HG03097 (cell line): Measurements from ENCODE around the gene BRD3.

Source experiments
- ATAC-seq: cut with Tn5 transposase; IDR thresholded peaks from one replicate; pipeline ENCODE4 v1.9.1; 2021; ENCODE audit not compliant: unreplicated experiment, low FRiP score

The BRD3 gene

GRCh38 chr9:134040176-134040565 is 27.7 kb downstream of the BRD3 start:
- ATAC-seq: no peak

- ATAC-seq: no peak
Observed at GRCh38 chr9:134039386-134040175, 28.2 kb downstream of the BRD3 start.

DNA sequence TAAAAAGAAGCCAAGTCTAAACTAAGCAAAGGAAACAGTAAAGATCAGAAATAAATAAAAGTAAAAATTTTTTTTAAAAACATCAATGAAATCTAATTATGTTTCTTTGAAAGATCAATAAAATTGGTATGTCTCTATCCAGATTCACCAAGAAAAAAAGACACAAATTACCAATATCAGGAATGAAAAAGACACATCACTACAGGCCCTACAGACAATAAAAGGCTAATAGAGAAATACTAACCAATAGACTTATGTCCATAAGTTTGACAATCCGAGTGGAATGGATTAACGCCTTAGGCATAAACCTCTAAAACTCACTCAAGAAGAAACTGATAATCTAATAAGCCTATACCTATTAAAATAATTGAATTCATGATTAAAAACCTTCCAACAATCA is 30.2 kb downstream of the BRD3 start:
- ATAC-seq: no peak

GRCh38 chr9:134036130-134036529 is 31.7 kb downstream of the BRD3 start:
- ATAC-seq: no peak

DNA sequence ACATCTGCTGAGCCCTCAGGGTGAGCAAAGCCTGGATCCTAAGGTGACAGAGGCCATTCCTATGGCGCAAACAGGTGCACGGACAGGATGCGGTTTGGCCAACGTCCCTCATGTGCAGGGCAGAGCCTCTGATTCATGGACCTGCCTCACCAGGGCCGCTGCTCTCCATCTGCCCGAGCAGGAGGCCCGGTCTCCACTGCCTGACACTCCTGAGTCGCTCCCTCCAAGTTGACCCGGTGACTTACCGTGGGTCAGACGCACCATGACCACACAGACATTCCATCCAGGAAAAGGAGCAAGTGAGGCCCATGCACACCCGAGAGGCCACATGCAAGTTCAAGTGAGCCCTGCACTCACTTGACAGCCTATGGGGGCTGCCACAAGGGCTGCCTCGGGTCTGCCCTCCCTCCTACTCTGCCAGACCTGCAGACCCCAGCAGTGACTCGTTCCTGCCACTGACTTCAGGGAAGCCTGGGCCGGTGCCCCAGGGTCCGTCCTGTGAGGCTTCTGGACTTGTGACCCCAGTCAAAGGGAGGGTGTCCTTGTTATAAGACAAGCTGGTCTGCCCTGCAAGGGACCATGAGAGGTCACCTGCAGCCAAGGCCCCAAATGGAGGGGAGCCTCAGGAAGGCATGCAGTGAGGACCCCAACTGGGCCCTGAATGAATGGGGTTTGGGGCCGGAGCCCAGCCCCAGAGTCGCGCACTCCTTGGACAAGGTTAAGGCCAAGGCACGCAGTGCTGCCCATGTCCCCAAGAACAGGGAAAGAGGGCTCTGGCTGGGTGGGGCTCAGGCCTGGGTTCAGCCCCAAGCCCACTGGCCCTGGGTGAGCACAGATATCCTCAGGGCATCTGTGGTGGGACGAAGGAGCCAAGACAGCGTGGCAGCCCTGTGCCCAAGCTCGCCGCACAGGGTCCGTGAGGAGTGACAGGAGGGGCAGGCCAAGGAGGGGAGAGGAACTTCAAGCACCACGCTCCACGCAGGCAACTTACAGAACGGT is 32.5 kb downstream of the BRD3 start:
- no peak for ATAC-seq

DNA sequence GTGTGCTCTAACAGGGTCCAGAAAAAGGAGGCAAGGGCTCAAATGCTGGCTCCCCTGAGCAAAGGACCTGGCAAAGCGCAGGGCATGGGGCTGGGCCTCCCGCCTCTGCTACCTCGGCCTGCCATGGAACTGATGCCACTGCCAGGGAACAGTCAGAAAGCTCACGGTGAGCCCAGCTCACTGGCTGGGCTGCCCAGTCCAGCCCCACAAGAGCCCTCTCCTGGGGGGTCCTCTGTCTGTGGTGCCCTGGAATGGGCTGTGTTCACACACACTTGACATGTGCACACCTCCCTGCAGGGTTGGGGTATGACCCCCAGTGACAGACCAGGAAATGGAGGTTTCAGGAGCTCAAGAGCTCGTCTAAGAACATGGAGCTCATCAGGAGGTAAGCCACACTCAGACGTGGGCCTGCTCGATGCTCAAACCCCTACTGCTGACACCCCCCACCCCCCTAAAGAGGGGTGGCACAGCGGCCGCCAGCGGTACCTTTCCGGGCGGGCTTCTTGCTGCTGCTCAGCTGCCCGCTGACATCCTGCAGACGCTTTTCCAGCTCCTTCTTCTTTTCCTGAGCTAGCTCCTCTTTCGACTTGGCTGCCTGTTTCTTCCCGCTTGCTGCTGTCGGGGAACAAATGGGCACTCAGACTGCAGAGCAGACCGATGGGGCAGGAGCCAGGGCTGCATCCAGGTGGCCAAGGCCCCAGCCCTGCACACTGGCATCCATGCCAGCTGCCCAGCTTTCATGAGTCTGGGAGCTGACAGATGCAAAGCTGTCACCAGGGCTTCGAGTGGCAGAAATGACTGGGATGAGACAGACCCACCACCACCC is 33.4 kb downstream of the BRD3 start:
- no peak for ATAC-seq

DNA sequence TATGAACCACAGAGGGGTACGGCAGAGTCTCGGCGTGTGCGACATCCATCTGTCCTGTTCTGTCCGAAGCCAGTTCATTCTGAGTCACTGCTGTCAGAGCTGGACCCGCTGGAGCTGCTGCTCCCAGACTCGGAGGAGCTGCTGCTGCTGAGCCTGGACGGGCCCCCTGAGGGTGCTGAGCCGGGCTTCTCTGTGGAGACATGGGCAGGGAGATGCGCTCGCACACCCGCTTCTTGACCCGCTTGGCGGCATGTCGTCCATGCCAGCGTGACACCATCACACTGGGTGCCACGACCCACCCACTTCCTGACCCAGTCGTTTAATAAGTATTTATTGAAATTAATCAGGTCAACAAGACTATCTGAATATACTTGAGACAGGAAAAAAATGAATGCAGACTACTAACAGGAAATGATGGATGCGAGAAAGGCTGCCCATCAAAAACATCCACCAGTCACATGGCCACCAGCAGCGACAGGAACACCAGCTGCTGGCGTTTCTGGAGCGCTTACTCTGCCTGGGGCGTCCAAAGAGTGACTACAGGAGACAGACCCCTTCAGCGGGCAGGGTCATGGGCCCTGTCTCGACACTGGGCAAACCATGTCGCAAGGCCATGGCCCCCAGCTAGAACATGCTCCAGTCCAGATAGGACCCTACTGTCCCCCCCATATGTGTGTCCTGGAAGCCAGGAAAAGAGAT is 34.2 kb downstream of the BRD3 start:
- ATAC-seq: no peak

GRCh38 chr9:134032456-134033222 is 35.2 kb downstream of the BRD3 start:
- no peak for ATAC-seq

- no peak for ATAC-seq
Observed at GRCh38 chr9:134031783-134032182, 36.0 kb downstream of the BRD3 start.

- ATAC-seq: no peak
Observed at GRCh38 chr9:134030821-134031470, 36.9 kb downstream of the BRD3 start.

DNA sequence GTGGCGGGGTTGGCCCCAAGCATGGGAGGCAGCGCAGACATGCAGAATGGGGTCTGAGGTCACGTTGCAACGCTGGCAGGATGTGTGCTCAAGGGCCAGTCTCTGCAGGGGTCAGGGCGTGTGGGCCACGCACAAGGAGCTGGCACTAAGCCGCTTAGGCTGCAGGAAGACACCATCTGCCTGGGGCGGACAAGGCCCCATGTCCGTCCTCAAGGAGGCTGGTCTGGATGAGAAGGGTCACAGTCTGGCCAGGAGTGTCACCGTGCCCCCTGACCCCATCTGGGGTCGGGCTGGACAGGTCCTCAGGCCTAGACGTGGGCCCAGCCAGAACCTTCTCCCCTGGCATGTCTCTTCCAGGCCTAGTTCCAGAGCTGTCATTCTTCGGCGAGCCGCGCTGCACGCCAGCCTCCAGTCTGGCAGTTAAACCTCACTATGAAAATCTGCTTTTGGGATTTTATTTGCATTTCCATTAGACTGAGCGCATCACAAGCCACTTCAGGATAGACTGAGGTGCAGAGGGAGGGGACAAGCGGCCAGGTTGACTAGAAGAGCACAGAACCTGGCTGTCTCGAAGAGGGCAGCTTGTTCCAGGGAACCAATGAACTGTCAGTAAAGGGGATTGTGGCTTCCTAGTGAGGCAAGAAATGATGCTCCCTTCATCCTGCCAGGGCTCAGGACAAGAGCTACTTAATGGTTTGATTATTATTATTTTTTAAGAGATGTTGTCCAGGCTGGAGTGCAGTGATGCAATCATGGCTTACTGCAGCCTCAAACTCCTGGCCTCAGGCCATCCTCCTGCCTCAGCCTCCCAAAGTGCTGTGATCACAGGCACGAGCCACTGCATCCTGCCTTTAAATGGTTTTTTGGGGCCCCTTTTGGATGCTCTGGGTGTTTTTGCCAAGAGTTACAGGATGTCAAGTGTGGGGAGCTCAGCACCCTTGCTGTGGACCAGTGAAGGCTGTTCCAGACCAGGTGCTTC is 38.3 kb downstream of the BRD3 start:
- ATAC-seq: no peak

DNA sequence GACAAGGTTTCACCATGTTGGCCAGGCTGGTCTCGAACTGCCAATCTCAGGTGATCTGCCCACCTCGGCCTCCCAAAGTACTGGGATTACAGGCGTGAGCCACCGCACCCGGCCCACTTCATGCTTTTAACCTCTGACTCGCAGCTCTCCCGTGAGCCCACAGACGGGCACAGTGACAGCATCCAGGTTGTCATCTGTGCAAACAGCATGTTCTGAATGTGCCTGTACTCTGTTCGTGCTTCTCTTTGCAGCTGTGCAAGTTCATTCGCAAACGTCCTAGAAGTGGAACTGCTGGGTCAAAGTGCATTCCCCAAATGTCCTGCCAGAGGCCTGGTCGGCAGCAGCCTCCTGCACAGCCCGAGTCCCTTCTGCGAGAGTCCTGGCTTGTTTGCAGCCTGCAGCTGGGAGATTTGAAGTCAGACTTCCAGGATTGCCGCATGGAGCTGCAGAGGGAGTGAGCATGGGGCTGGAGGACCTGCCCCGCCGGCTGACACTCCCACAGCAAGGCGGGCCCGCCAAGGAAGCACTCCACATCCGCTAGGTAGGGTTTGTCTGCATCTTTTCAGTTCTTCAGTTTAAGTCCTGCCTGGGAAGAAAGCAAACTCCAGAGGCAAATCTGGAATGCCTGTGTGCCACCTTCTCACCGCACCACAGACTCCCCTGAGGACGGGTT is 39.1 kb downstream of the BRD3 start:
- no peak for ATAC-seq

DNA sequence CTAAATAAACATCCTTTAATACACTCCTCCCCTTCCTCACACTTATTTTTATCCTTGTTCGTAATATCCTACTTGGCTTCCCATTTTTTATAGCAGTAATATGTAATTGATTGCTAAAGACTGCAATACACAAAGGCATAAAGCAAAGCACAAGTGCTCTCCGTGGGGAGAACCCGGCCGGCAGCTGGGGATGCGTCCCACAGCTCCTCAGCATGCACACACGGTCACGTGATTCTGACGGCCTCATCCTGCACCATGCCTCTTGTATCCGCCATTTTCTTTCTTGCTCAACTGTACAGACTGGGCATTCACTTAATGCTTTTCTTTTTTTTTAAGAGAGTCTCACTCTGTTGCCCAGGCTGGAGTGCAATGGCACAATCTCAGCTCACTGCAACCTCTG is 39.8 kb downstream of the BRD3 start:
- no peak for ATAC-seq

DNA sequence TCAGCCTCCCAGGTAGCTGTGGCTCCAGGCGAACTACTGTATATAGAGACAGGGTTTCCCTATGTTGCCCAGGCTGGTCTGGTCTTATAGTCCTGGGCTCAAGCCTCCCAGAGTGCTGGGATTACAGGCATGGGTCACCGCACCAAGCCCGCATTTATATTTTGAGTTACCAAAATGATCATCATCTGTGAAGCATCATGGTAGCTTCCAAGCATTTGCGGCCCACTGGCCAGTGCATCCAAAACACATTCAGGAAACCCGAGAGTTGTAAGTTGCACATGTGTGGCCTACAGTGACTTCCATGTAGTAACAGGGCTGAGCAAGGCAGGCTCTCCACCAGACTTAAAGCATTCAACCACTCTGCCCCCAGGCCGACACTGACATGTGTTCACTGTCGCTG is 40.3 kb downstream of the BRD3 start:
- no peak for ATAC-seq

DNA sequence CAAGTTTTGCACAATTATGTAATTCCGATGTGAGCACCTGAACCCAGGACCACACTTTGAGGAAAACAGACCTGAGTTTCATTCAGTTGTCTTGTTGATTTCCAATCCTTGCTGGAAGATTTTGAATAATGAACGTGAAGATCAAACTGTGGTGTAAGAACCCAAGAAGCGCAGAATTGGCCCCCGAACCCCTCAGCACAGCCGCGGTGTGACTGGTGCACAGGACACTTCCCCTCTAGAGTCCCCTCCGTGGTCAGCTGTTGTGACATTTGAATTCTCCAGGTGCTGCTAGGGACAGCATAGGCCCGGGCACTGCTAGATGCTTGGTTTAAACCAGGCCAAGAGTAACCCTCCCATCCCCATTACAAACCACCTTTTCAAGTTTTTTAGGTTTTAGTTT is 40.8 kb downstream of the BRD3 start:
- ATAC-seq: no peak

GRCh38 chr9:134026581-134026980 is 41.2 kb downstream of the BRD3 start:
- ATAC-seq: no peak
